ENCODE data around the gene NLN. TPM values are rescaled to one million over a fixed set of nuclear protein-coding genes. Genes with fewer than 3 reads are reported as not detected.
"Not testable (repeated sequence)": the region's sequence is repeated elsewhere in the genome, so short reads cannot be mapped to it uniquely, and the experiment has no call there.

The NLN gene
- total RNA-seq, 1 experiment from 2014 or later: 42.1 TPM

GRCh38 chr5:65805089-65805488, 83.1 kb downstream of the NLN start:
- ChIA-PET CTCF (interaction anchor here (0.6 kb wide), 1 partner anchor 123 kb away, joined by 4 read pairs; no protein-coding TSS in a partner anchor), POLR2A (no interaction called here)
- Mint-ChIP-seq H3K36me3 (ENCODE audit: insufficient read depth, unreplicated experiment) (peaks cover 9% of the 10 kb centered on the region), H3K4me3 (ENCODE audit: unreplicated experiment) (no peak overlapping the region), H3K9me3 (ENCODE audit: unreplicated experiment) (no peaks in the 10 kb centered on the region), H3K27me3 (ENCODE audit: insufficient read depth, unreplicated experiment) (no peaks in the 10 kb centered on the region), H3K27ac (ENCODE audit: low read depth, unreplicated experiment) (no peak overlapping the region), H3K4me1 (ENCODE audit: insufficient read depth, unreplicated experiment) (no peaks in the 10 kb centered on the region)
- no TSS peak for BruUV-seq (replicated peaks)
- intact Hi-C loops (cut with micrococcal nuclease): no loop called here
- DNase-seq (ENCODE audit: unreplicated experiment): no peak
- TF ChIP-seq CTCF (IDR thresholded peaks at IDR 0.05; ENCODE audit: unreplicated experiment): no peak

GRCh38 chr5:65807494-65807893, 85.5 kb downstream of the NLN start:
- BruUV-seq (replicated peaks); intact Hi-C loops (cut with micrococcal nuclease); CTCF ChIA-PET; H3K4me3 Mint-ChIP-seq (ENCODE audit: unreplicated experiment); POLR2A ChIA-PET; H3K4me1 Mint-ChIP-seq (ENCODE audit: insufficient read depth, unreplicated experiment); H3K27ac Mint-ChIP-seq (ENCODE audit: low read depth, unreplicated experiment); H3K27me3 Mint-ChIP-seq (ENCODE audit: insufficient read depth, unreplicated experiment); H3K9me3 Mint-ChIP-seq (ENCODE audit: unreplicated experiment): not testable (repeated sequence)
- H3K36me3 Mint-ChIP-seq (ENCODE audit: insufficient read depth, unreplicated experiment): peaks cover 16% of the 10 kb centered on the region
- DNase-seq (ENCODE audit: unreplicated experiment): peak; percentile 23

DNA sequence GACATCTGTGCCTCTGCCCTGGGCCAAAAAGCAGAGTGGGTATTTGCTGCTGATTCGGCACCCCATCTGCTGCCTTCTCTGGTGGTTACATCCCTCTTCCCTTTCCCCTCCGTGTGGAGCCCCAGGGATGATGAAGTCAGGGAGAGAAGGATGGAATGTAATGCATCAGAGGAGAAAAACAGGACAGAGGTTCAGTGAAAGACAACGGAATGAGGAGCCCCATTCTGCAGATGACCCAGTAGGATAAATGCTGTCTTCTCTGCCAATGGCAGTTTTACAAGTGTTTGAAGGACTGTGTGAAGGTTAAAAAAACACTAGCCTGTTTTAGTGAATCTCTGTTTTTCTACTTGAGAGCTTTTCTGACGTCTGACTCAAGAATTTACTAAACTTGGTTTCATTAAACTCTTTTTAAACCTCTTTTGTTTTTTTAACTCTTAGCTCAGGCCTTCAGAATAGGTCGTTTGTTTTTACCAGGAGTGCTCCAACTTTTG, 86.3 kb downstream of the NLN start:
- peaks cover 16% of the 10 kb centered on the region for H3K36me3 Mint-ChIP-seq (ENCODE audit: insufficient read depth, unreplicated experiment)
- no peak for TF ChIP-seq CTCF (IDR thresholded peaks at IDR 0.05; ENCODE audit: unreplicated experiment)
- no peak for DNase-seq (ENCODE audit: unreplicated experiment)
- H3K27ac Mint-ChIP-seq (ENCODE audit: low read depth, unreplicated experiment): no peak overlapping the region
- no peak overlapping the region for H3K4me3 Mint-ChIP-seq (ENCODE audit: unreplicated experiment)
- H3K4me1 Mint-ChIP-seq (ENCODE audit: insufficient read depth, unreplicated experiment): peaks cover 9% of the 10 kb centered on the region
- no peaks in the 10 kb centered on the region for H3K9me3 Mint-ChIP-seq (ENCODE audit: unreplicated experiment)
- intact Hi-C loops (cut with micrococcal nuclease): no loop called here
- BruUV-seq (replicated peaks): no TSS peak
- CTCF ChIA-PET: interaction anchor here (0.6 to 0.7 kb wide), 2 partner anchors 19 to 62 kb away, joined by 3 to 4 read pairs; no protein-coding TSS in a partner anchor
- H3K27me3 Mint-ChIP-seq (ENCODE audit: insufficient read depth, unreplicated experiment): no peaks in the 10 kb centered on the region
- POLR2A ChIA-PET: interaction anchor here (0.9 kb wide), 1 partner anchor 67 kb away, joined by 4 read pairs; no protein-coding TSS in a partner anchor

- BruUV-seq (replicated peaks): no TSS peak
- intact Hi-C loops (cut with micrococcal nuclease): no loop called here
Measured at GRCh38 chr5:65808818-65809217, 86.8 kb downstream of the NLN start.

More at GRCh38 chr5:65808818-65809217, 86.8 kb downstream of the NLN start:
- Mint-ChIP-seq H3K27me3 (ENCODE audit: insufficient read depth, unreplicated experiment) (no peaks in the 10 kb centered on the region), H3K27ac (ENCODE audit: low read depth, unreplicated experiment) (no peak overlapping the region), H3K4me1 (ENCODE audit: insufficient read depth, unreplicated experiment) (peaks cover 9% of the 10 kb centered on the region), H3K9me3 (ENCODE audit: unreplicated experiment) (no peaks in the 10 kb centered on the region), H3K4me3 (ENCODE audit: unreplicated experiment) (no peak overlapping the region), H3K36me3 (ENCODE audit: insufficient read depth, unreplicated experiment) (peaks cover 16% of the 10 kb centered on the region)
- ChIA-PET POLR2A (interaction anchor here (0.6 to 0.9 kb wide), 2 partner anchors 66 to 117 kb away, joined by 4 read pairs; partner anchors contain the start of gene ERBIN), CTCF (interaction anchor here (0.6 to 0.7 kb wide), 3 partner anchors 20 to 624 kb away, joined by 3 to 4 read pairs (median 3); no protein-coding TSS in a partner anchor)
- no peak for TF ChIP-seq CTCF (IDR thresholded peaks at IDR 0.05; ENCODE audit: unreplicated experiment)
- peak; percentile 14 for DNase-seq (ENCODE audit: unreplicated experiment)

Data from MCF 10A (cell line).